Measurements from ENCODE around the gene PCCA.

The PCCA gene

GRCh38 chr13:100438059-100438788 lies 349.3 kb downstream of the PCCA start:
- Mint-ChIP-seq H3K36me3 (ENCODE audit: low read depth) (no peaks in the 10 kb centered on the region), H3K4me1 (ENCODE audit: low read depth) (peaks cover 16% of the 10 kb centered on the region), H3K4me3 (no peak overlapping the region), H3K27me3 (no peaks in the 10 kb centered on the region), H3K9me3 (no peaks in the 10 kb centered on the region), H3K27ac (no peak overlapping the region)
- DNase-seq = no peak

GRCh38 chr13:100439247-100439970 lies 350.5 kb downstream of the PCCA start:
- Mint-ChIP-seq H3K4me1 (ENCODE audit: low read depth) (peaks cover 5% of the 10 kb centered on the region), H3K36me3 (ENCODE audit: low read depth) (no peaks in the 10 kb centered on the region), H3K27ac (no peak overlapping the region), H3K27me3 (no peaks in the 10 kb centered on the region), H3K4me3 (no peak overlapping the region), H3K9me3 (no peaks in the 10 kb centered on the region)
- no peak for DNase-seq

GRCh38 chr13:100440751-100441425 lies 352.0 kb downstream of the PCCA start:
- Mint-ChIP-seq H3K4me3 (no peak overlapping the region), H3K27me3 (no peaks in the 10 kb centered on the region), H3K4me1 (ENCODE audit: low read depth) (no peaks in the 10 kb centered on the region), H3K9me3 (no peaks in the 10 kb centered on the region), H3K36me3 (ENCODE audit: low read depth) (no peaks in the 10 kb centered on the region), H3K27ac (no peak overlapping the region)
- no peak for DNase-seq

- DNase-seq = no peak
- Mint-ChIP-seq H3K27me3 (no peaks in the 10 kb centered on the region), H3K4me1 (ENCODE audit: low read depth) (no peaks in the 10 kb centered on the region), H3K36me3 (ENCODE audit: low read depth) (no peaks in the 10 kb centered on the region), H3K9me3 (no peaks in the 10 kb centered on the region), H3K27ac (no peak overlapping the region), H3K4me3 (no peak overlapping the region)
Measured at GRCh38 chr13:100442095-100442832, 353.4 kb downstream of the PCCA start.

GRCh38 chr13:100443278-100443997 lies 354.5 kb downstream of the PCCA start:
- H3K9me3 Mint-ChIP-seq = no peaks in the 10 kb centered on the region
- no peak overlapping the region for H3K4me3 Mint-ChIP-seq
- DNase-seq = no peak
- no peak overlapping the region for H3K27ac Mint-ChIP-seq
- no peaks in the 10 kb centered on the region for H3K4me1 Mint-ChIP-seq (ENCODE audit: low read depth)
- peaks cover 2% of the 10 kb centered on the region for H3K36me3 Mint-ChIP-seq (ENCODE audit: low read depth)
- H3K27me3 Mint-ChIP-seq = no peaks in the 10 kb centered on the region

- no peak overlapping the region for H3K27ac Mint-ChIP-seq
- no peaks in the 10 kb centered on the region for H3K27me3 Mint-ChIP-seq
- H3K9me3 Mint-ChIP-seq = no peaks in the 10 kb centered on the region
- H3K4me3 Mint-ChIP-seq = no peak overlapping the region
- no peaks in the 10 kb centered on the region for H3K4me1 Mint-ChIP-seq (ENCODE audit: low read depth)
- peaks cover 6% of the 10 kb centered on the region for H3K36me3 Mint-ChIP-seq (ENCODE audit: low read depth)
- DNase-seq = no peak
Measured at GRCh38 chr13:100443998-100444328, 355.1 kb downstream of the PCCA start.

- H3K36me3 Mint-ChIP-seq (ENCODE audit: low read depth) = peaks cover 9% of the 10 kb centered on the region
- no peak for DNase-seq
- no peak overlapping the region for H3K4me3 Mint-ChIP-seq
- H3K27ac Mint-ChIP-seq = no peak overlapping the region
- no peaks in the 10 kb centered on the region for H3K4me1 Mint-ChIP-seq (ENCODE audit: low read depth)
- no peaks in the 10 kb centered on the region for H3K27me3 Mint-ChIP-seq
- H3K9me3 Mint-ChIP-seq = no peaks in the 10 kb centered on the region
Measured at GRCh38 chr13:100447831-100448230, 358.9 kb downstream of the PCCA start.

- H3K27ac Mint-ChIP-seq = no peak overlapping the region
- peaks cover 9% of the 10 kb centered on the region for H3K4me1 Mint-ChIP-seq (ENCODE audit: low read depth)
- DNase-seq = no peak
- H3K27me3 Mint-ChIP-seq = no peaks in the 10 kb centered on the region
- no peak overlapping the region for H3K4me3 Mint-ChIP-seq
- H3K36me3 Mint-ChIP-seq (ENCODE audit: low read depth) = peaks cover 12% of the 10 kb centered on the region
- H3K9me3 Mint-ChIP-seq = no peaks in the 10 kb centered on the region
Measured at GRCh38 chr13:100451923-100452322, 363.0 kb downstream of the PCCA start.

GRCh38 chr13:100454876-100455275 lies 366.0 kb downstream of the PCCA start:
- peaks cover 9% of the 10 kb centered on the region for H3K4me1 Mint-ChIP-seq (ENCODE audit: low read depth)
- peaks cover 3% of the 10 kb centered on the region for H3K9me3 Mint-ChIP-seq
- peaks cover 6% of the 10 kb centered on the region for H3K36me3 Mint-ChIP-seq (ENCODE audit: low read depth)
- H3K27me3 Mint-ChIP-seq = no peaks in the 10 kb centered on the region
- no peak for DNase-seq
- no peak overlapping the region for H3K4me3 Mint-ChIP-seq
- H3K27ac Mint-ChIP-seq = no peak overlapping the region

GRCh38 chr13:100458673-100459072 lies 369.8 kb downstream of the PCCA start:
- Mint-ChIP-seq H3K27me3 (no peaks in the 10 kb centered on the region), H3K27ac (no peak overlapping the region), H3K4me3 (no peak overlapping the region), H3K36me3 (ENCODE audit: low read depth) (peaks cover 7% of the 10 kb centered on the region), H3K4me1 (ENCODE audit: low read depth) (peaks cover 9% of the 10 kb centered on the region), H3K9me3 (peaks cover 3% of the 10 kb centered on the region)
- DNase-seq = no peak

- no peak for DNase-seq
- H3K4me1 Mint-ChIP-seq (ENCODE audit: low read depth) = peaks cover 5% of the 10 kb centered on the region
- no peaks in the 10 kb centered on the region for H3K27me3 Mint-ChIP-seq
- peaks cover 7% of the 10 kb centered on the region for H3K36me3 Mint-ChIP-seq (ENCODE audit: low read depth)
- no peak overlapping the region for H3K27ac Mint-ChIP-seq
- peaks cover 3% of the 10 kb centered on the region for H3K9me3 Mint-ChIP-seq
- no peak overlapping the region for H3K4me3 Mint-ChIP-seq
Measured at GRCh38 chr13:100459747-100460146, 370.9 kb downstream of the PCCA start.

- no peak for DNase-seq
- Mint-ChIP-seq H3K9me3 (peaks cover 3% of the 10 kb centered on the region), H3K36me3 (ENCODE audit: low read depth) (peaks cover 7% of the 10 kb centered on the region), H3K27ac (no peak overlapping the region), H3K4me3 (no peak overlapping the region), H3K4me1 (ENCODE audit: low read depth) (peaks cover 1% of the 10 kb centered on the region), H3K27me3 (no peaks in the 10 kb centered on the region)
Measured at GRCh38 chr13:100460266-100460665, 371.4 kb downstream of the PCCA start.

GRCh38 chr13:100460791-100461190 lies 371.9 kb downstream of the PCCA start:
- H3K4me1 Mint-ChIP-seq (ENCODE audit: low read depth) = no peaks in the 10 kb centered on the region
- DNase-seq = no peak

More at GRCh38 chr13:100460791-100461190, 371.9 kb downstream of the PCCA start:
- no peak overlapping the region for H3K27ac Mint-ChIP-seq
- H3K4me3 Mint-ChIP-seq = no peak overlapping the region
- H3K9me3 Mint-ChIP-seq = peaks cover 3% of the 10 kb centered on the region
- H3K36me3 Mint-ChIP-seq (ENCODE audit: low read depth) = peaks cover 7% of the 10 kb centered on the region
- H3K27me3 Mint-ChIP-seq = no peaks in the 10 kb centered on the region

All from activated T-cell treated with anti-CD3 and anti-CD28 coated beads, Interleukin-2, amount 50 U/mL, for 24 hours (primary cell).